GM23338 (cell line): ENCODE results near the gene RNF11. TPM values are rescaled to one million over a fixed set of nuclear protein-coding genes. Genes with fewer than 3 reads are reported as not detected.
A peak's percentile ranks its signal among the peaks of the same experiment; 100 is the strongest.

ENCODE experiments used
- ATAC-seq: fragments of 200-7000 bp; cut with Tn5 transposase; 3 replicates; pipeline ENCODE4 v1.9.1; 2020
- DNase-seq: peaks from one replicate; pipeline ENCODE4 v3.0.0-alpha.2; 2015; ENCODE audit warnings: low spot score
- H2AFZ ChIP-seq: fragments of 200-600 bp; sonication (generic); 2 replicates; pipeline ENCODE4 v1.8.0; 2016; ENCODE audit warnings: antibody characterized with exemption, mild to moderate bottlenecking, moderate library complexity
- H3F3A ChIP-seq: fragments of 200-600 bp; sonication (generic); replicated peaks from 2 replicates; pipeline ENCODE4 v1.8.0; 2017; ENCODE audit warnings: antibody characterized with exemption, mixed run types, low read depth
- H3K27ac ChIP-seq: fragments of 200-600 bp; sonication (generic); 2 replicates; pipeline ENCODE4 v1.6.1; 2016; ENCODE audit warnings: low read depth
- H3K27me3 ChIP-seq: fragments of 200-600 bp; sonication (generic); 2 replicates; pipeline ENCODE4 v1.8.0; 2016; ENCODE audit warnings: mild to moderate bottlenecking, mixed run types, moderate library complexity; ENCODE audit not compliant: insufficient read depth
- H3K36me3 ChIP-seq: fragments of 200-600 bp; sonication (generic); 2 replicates; pipeline ENCODE4 v1.8.0; 2016; ENCODE audit warnings: mild to moderate bottlenecking; ENCODE audit not compliant: insufficient read depth
- H3K4me1 ChIP-seq: fragments of 200-600 bp; sonication (generic); 2 replicates; pipeline ENCODE4 v1.8.0; 2016; ENCODE audit warnings: mild to moderate bottlenecking, moderate library complexity; ENCODE audit not compliant: insufficient read depth
- H3K4me2 ChIP-seq: fragments of 200-600 bp; sonication (generic); 2 replicates; pipeline ENCODE4 v1.7.1; 2017; ENCODE audit warnings: mixed run types
- H3K4me3 ChIP-seq: fragments of 200-600 bp; sonication (generic); 2 replicates; pipeline ENCODE4 v1.6.1; 2016; ENCODE audit warnings: mixed run types
- H3K79me2 ChIP-seq: fragments of 200-600 bp; sonication (generic); replicated peaks from 2 replicates; pipeline ENCODE4 v1.8.0; 2017; ENCODE audit warnings: mild to moderate bottlenecking; ENCODE audit not compliant: insufficient read depth
- H3K9me2 ChIP-seq: fragments of 200-600 bp; sonication (generic); 2 replicates; pipeline ENCODE4 v1.8.0; 2017; ENCODE audit not compliant: insufficient read depth
- H4K20me1 ChIP-seq: fragments of 200-600 bp; sonication (generic); replicated peaks from 2 replicates; pipeline ENCODE4 v1.8.0; 2017; ENCODE audit warnings: mild to moderate bottlenecking; ENCODE audit not compliant: insufficient read depth
- H3K27ac Mint-ChIP-seq: 2 replicates; pipeline ENCODE4 v1.8.0; 2020; ENCODE audit warnings: inconsistent platforms, mild to moderate bottlenecking, moderate library complexity, mixed read lengths
- H3K27me3 Mint-ChIP-seq: 3 replicates; pipeline ENCODE4 v1.8.0; 2022; ENCODE audit warnings: low read depth, mild to moderate bottlenecking, moderate library complexity, mixed read lengths, inconsistent platforms; ENCODE audit not compliant: insufficient read depth, poor library complexity
- H3K36me3 Mint-ChIP-seq: 3 replicates; pipeline ENCODE4 v1.8.0; 2021; ENCODE audit warnings: low read depth, mild to moderate bottlenecking, inconsistent platforms, moderate library complexity, mixed read lengths
- H3K4me1 Mint-ChIP-seq: 3 replicates; pipeline ENCODE4 v1.8.0; 2020; ENCODE audit warnings: mild to moderate bottlenecking, inconsistent platforms, mixed read lengths
- H3K4me3 Mint-ChIP-seq: 3 replicates; pipeline ENCODE4 v1.8.0; 2021; ENCODE audit warnings: moderate library complexity, mild to moderate bottlenecking, inconsistent platforms, mixed read lengths
- H3K9me3 Mint-ChIP-seq: 3 replicates; pipeline ENCODE4 v1.8.0; 2020; ENCODE audit warnings: moderate library complexity, mild to moderate bottlenecking, inconsistent platforms, mixed read lengths
- EZH2 ChIP-seq: fragments of 200-600 bp; sonication (generic); IDR thresholded peaks from one replicate; pipeline ENCODE4 v1.8.0; 2017; ENCODE audit warnings: antibody characterized with exemption, mild to moderate bottlenecking, low read depth; ENCODE audit not compliant: unreplicated experiment
- ZNF114 ChIP-seq: fragments of 250-450 bp; sonication (Bioruptor Pico); IDR thresholded peaks from 2 replicates; pipeline ENCODE4 v1.5.0; 2020; ENCODE audit warnings: mild to moderate bottlenecking, moderate library complexity
- ZNF331 ChIP-seq: fragments of 250-450 bp; sonication (Bioruptor Pico); IDR thresholded peaks from 2 replicates; pipeline ENCODE4 v1.5.0; 2020; ENCODE audit warnings: low read depth, mild to moderate bottlenecking, moderate library complexity
- polyA plus RNA-seq: library from polyadenylated mRNA; unstranded; fragments of >200 nt; fragmentation: Nextera tagmentation; extraction: Ambion mirVana; gene quantifications from 2 replicates; pipeline ENCODE4 v1.2.1, GENCODE V29; 2016
- total RNA-seq: library from RNA; depleted of rRNA; stranded (reverse); fragments of >200 nt; shearing (Covaris generic); gene quantifications from 2 replicates; pipeline ENCODE4 v1.2.3, GENCODE V29; 2014
- TF ChIP-seq, protein P1 (sequence below): IDR thresholded peaks from one replicate; pipeline ENCODE4 v1.6.1; 2018; ENCODE audit warnings: antibody characterized with exemption; ENCODE audit not compliant: unreplicated experiment
- TF ChIP-seq, protein P2 (sequence below), 2 experiments: fragments of 200-600 bp in 1 of 2; sonication (generic) in 1 of 2; conservative IDR thresholded peaks; 2 replicates each; pipeline versions ENCODE4 v1.5.1 to v1.6.1; 2016 to 2017; ENCODE audit warnings: antibody characterized with exemption in 2 of 2, low read depth in 2 of 2, mild to moderate bottlenecking in 2 of 2, moderate library complexity in 1 of 2

Gene RNF11
- total and polyA plus RNA-seq, 2 experiments from 2014 or later = 22.3 to 43.0 TPM

DNA sequence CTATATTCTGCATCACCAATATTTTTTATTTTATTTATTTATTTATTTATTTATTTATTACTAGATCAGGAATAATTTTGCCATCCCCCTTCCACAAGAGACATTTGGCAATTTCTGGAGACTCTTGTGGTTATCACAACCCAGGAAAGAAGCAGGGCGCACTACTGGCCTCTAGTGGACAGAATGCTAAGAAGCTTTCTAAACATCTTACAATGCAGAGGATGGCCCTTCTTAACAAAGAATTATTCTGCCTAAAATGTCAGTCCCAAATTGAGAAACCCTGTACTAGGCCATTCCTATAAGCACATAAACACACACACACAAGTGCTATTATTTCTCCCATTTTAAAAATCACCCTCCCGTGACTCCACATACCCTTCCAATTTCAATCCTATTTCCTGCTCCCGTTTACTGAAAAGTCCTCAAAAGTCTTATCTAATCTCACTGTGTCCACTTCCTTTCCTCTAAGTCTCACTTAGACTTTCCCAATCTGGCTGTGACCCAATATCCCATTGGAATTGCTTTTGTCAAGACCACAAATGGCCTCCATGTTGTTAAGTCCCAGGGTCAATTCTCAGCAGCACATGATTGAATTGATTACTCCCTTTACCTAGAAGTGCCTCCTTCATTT lies 43.7 kb upstream of the RNF11 start (continued):
- TF ChIP-seq, protein P1, sequence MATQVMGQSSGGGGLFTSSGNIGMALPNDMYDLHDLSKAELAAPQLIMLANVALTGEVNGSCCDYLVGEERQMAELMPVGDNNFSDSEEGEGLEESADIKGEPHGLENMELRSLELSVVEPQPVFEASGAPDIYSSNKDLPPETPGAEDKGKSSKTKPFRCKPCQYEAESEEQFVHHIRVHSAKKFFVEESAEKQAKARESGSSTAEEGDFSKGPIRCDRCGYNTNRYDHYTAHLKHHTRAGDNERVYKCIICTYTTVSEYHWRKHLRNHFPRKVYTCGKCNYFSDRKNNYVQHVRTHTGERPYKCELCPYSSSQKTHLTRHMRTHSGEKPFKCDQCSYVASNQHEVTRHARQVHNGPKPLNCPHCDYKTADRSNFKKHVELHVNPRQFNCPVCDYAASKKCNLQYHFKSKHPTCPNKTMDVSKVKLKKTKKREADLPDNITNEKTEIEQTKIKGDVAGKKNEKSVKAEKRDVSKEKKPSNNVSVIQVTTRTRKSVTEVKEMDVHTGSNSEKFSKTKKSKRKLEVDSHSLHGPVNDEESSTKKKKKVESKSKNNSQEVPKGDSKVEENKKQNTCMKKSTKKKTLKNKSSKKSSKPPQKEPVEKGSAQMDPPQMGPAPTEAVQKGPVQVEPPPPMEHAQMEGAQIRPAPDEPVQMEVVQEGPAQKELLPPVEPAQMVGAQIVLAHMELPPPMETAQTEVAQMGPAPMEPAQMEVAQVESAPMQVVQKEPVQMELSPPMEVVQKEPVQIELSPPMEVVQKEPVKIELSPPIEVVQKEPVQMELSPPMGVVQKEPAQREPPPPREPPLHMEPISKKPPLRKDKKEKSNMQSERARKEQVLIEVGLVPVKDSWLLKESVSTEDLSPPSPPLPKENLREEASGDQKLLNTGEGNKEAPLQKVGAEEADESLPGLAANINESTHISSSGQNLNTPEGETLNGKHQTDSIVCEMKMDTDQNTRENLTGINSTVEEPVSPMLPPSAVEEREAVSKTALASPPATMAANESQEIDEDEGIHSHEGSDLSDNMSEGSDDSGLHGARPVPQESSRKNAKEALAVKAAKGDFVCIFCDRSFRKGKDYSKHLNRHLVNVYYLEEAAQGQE = no peak
- no peak for TF ChIP-seq ZNF114 (CRISPR knock-in tag)

DNA sequence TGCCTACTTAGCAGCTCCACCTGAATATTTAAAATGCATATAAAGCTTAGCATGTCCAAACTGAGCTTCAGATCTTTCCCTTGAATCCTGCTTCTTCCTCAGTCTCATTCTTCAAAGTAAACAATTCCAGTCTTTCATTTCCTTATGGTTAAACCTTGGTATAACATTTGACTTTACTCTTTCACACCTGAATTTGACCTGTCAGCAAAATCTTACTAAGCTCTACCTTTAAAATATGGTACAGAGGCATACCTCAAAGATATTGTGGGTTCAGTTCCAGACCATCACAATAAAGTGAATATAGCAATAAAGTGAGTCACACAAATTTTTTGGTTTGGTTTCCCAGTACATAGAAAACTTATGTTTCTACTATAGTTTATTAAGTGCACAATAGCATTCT lies 42.5 kb upstream of the RNF11 start:
- no peak for ATAC-seq
- H4K20me1 ChIP-seq = no peaks in the 10 kb centered on the region
- Mint-ChIP-seq H3K9me3 (no peaks in the 10 kb centered on the region), H3K27me3 (no peaks in the 10 kb centered on the region), H3K4me1 (no peaks in the 10 kb centered on the region), H3K36me3 (no peaks in the 10 kb centered on the region), H3K27ac (no peak overlapping the region), H3K4me3 (no peak overlapping the region)
- no peaks in the 10 kb centered on the region for H3K27me3 ChIP-seq
- H2AFZ ChIP-seq = peak overlapping the region; percentile 60; the same call in 1 of the 2 replicates
- no peaks in the 10 kb centered on the region for H3K9me2 ChIP-seq
- no peaks in the 10 kb centered on the region for H3K79me2 ChIP-seq
- no peak overlapping the region for H3K27ac ChIP-seq
- no peaks in the 10 kb centered on the region for H3F3A ChIP-seq
- H3K36me3 ChIP-seq = no peaks in the 10 kb centered on the region
- no peaks in the 10 kb centered on the region for H3K4me1 ChIP-seq
- no peak overlapping the region for H3K4me3 ChIP-seq
- TF ChIP-seq ZNF331 (CRISPR knock-in tag) (no peak), ZNF114 (CRISPR knock-in tag) (no peak), EZH2 (no peak)
- TF ChIP-seq, protein P1 = no peak
- TF ChIP-seq, protein P2, sequence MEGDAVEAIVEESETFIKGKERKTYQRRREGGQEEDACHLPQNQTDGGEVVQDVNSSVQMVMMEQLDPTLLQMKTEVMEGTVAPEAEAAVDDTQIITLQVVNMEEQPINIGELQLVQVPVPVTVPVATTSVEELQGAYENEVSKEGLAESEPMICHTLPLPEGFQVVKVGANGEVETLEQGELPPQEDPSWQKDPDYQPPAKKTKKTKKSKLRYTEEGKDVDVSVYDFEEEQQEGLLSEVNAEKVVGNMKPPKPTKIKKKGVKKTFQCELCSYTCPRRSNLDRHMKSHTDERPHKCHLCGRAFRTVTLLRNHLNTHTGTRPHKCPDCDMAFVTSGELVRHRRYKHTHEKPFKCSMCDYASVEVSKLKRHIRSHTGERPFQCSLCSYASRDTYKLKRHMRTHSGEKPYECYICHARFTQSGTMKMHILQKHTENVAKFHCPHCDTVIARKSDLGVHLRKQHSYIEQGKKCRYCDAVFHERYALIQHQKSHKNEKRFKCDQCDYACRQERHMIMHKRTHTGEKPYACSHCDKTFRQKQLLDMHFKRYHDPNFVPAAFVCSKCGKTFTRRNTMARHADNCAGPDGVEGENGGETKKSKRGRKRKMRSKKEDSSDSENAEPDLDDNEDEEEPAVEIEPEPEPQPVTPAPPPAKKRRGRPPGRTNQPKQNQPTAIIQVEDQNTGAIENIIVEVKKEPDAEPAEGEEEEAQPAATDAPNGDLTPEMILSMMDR (conservative IDR thresholded peaks at IDR 0.05; ENCODE audit: low read depth in 2 of 2) = no peak
- DNase-seq = no peak
- no peak overlapping the region for H3K4me2 ChIP-seq
